HepG2 (cell line): ENCODE measurements around the gene ADSS1. TPM values are rescaled to one million over a fixed set of nuclear protein-coding genes. Genes with fewer than 3 reads are reported as not detected.
A peak's percentile ranks its signal among the peaks of the same experiment; 100 is the strongest.

ENCODE experiments used
- ARNTL ChIP-seq: sonication (generic); formaldehyde crosslinking; IDR thresholded peaks from 2 replicates; pipeline ENCODE4 v1.4.0; 2020; ENCODE audit warnings: mild to moderate bottlenecking, missing genetic modification reagents
- CBX2 ChIP-seq, 2 experiments: fragments of 200-600 bp in 1 of 2; sonication (generic); formaldehyde crosslinking in 1 of 2; IDR thresholded peaks; 2 replicates each; pipeline versions ENCODE4 v1.7.0 to v1.8.1; 2018 to 2022; ENCODE audit warnings: low read depth in 2 of 2, low read length in 1 of 2, mild to moderate bottlenecking in 1 of 2, missing genetic modification reagents in 1 of 2
- DBP ChIP-seq: sonication (generic); formaldehyde crosslinking; IDR thresholded peaks from 2 replicates; pipeline ENCODE4 v1.4.0; 2020; ENCODE audit warnings: missing genetic modification reagents; ENCODE audit errors: not compliant biosample characterization
- GATA4 ChIP-seq: sonication (generic); IDR thresholded peaks from 2 replicates; pipeline ENCODE4 v1.6.1; 2016; ENCODE audit warnings: antibody characterized with exemption, low read depth, borderline replicate concordance
- HDAC6 ChIP-seq: fragments of 200-600 bp; sonication (generic); IDR thresholded peaks from 2 replicates; pipeline ENCODE4 v1.7.0; 2017; ENCODE audit warnings: mild to moderate bottlenecking, antibody characterized with exemption, low read length, low read depth
- KDM2A ChIP-seq: sonication (generic); formaldehyde crosslinking; IDR thresholded peaks from 2 replicates; pipeline ENCODE4 v1.4.0; 2020; ENCODE audit warnings: low read depth, missing genetic modification reagents, borderline replicate concordance
- NCOA2 ChIP-seq: sonication (generic); formaldehyde crosslinking; IDR thresholded peaks from 2 replicates; pipeline ENCODE4 v1.8.0; 2022; ENCODE audit warnings: inconsistent platforms
- PHF20 ChIP-seq: sonication (generic); formaldehyde crosslinking; IDR thresholded peaks from 2 replicates; pipeline ENCODE4 v1.5.0; 2020; ENCODE audit warnings: mild to moderate bottlenecking, missing genetic modification reagents
- POGZ ChIP-seq: sonication (generic); formaldehyde crosslinking; IDR thresholded peaks from 2 replicates; pipeline ENCODE4 v1.4.0; 2020; ENCODE audit warnings: mild to moderate bottlenecking, missing genetic modification reagents
- RXRB ChIP-seq: IDR thresholded peaks from 2 replicates; pipeline ENCODE4 v1.6.1; 2016; ENCODE audit warnings: borderline replicate concordance, missing genetic modification reagents, missing compliant biosample characterization
- SNRNP70 ChIP-seq: fragments of 200-400 bp; formaldehyde crosslinking; IDR thresholded peaks from 2 replicates; pipeline ENCODE4 v1.6.1; 2017; ENCODE audit warnings: mild to moderate bottlenecking, low read depth, low read length, moderate library complexity
- SP140L ChIP-seq: sonication (generic); formaldehyde crosslinking; IDR thresholded peaks from 2 replicates; pipeline ENCODE4 v1.4.0; 2020; ENCODE audit warnings: missing genetic modification reagents, borderline replicate concordance
- TARDBP ChIP-seq: sonication (generic); formaldehyde crosslinking; IDR thresholded peaks from 2 replicates; pipeline ENCODE4 v1.8.0; 2022; ENCODE audit warnings: mild to moderate bottlenecking, missing genetic modification reagents
- ZBTB38 ChIP-seq: sonication (generic); formaldehyde crosslinking; IDR thresholded peaks from 2 replicates; pipeline ENCODE4 v1.5.1; 2020; ENCODE audit warnings: mild to moderate bottlenecking, missing genetic modification reagents
- ZBTB7A ChIP-seq: sonication (generic); formaldehyde crosslinking; IDR thresholded peaks from 2 replicates; pipeline ENCODE4 v1.8.0; 2022; ENCODE audit warnings: mild to moderate bottlenecking, missing genetic modification reagents
- ZNF605 ChIP-seq: sonication (generic); formaldehyde crosslinking; IDR thresholded peaks from 2 replicates; pipeline ENCODE4 v1.8.0; 2022; ENCODE audit warnings: mild to moderate bottlenecking, missing genetic modification reagents
- ZNF678 ChIP-seq: sonication (generic); formaldehyde crosslinking; IDR thresholded peaks from 2 replicates; pipeline ENCODE4 v1.4.0; 2020; ENCODE audit warnings: mild to moderate bottlenecking, missing genetic modification reagents
- ZSCAN12 ChIP-seq: sonication (generic); formaldehyde crosslinking; IDR thresholded peaks from 2 replicates; pipeline ENCODE4 v1.9.0; 2021; ENCODE audit warnings: mild to moderate bottlenecking, missing genetic modification reagents
- ZSCAN9 ChIP-seq: IDR thresholded peaks from 2 replicates; pipeline ENCODE4 v1.6.1; 2016; ENCODE audit warnings: borderline replicate concordance
- polyA plus RNA-seq, 8 experiments: library from polyadenylated mRNA; depleted of rRNA in 3 of 8; stranded (reverse) in 7 of 8; unstranded in 1 of 8; fragments of >200 nt; fragmentation: Illumina TruSeq in 4 of 8; extraction: Trizol in 4 of 8; gene quantifications; 2 replicates each; pipeline versions ENCODE4 v1.2.1 to v1.2.3, GENCODE V29; 2011 to 2016; ENCODE audit warnings: low read depth in 4 of 8, missing spikeins in 1 of 8, mixed read lengths in 1 of 8; ENCODE audit not compliant: insufficient read depth in 1 of 8
- total RNA-seq, 5 experiments: library from RNA; depleted of rRNA; stranded (reverse); fragments of >200 nt; fragmentation: Illumina TruSeq; extraction: Trizol; gene quantifications; 2 replicates each; pipeline ENCODE4 v1.2.3, GENCODE V29; 2016; ENCODE audit warnings: low read depth in 1 of 5
- TF ChIP-seq, protein P1 (sequence below): IDR thresholded peaks from 2 replicates; pipeline ENCODE4 v1.6.1; 2016; ENCODE audit warnings: missing compliant biosample characterization, missing genetic modification reagents, borderline replicate concordance
- TF ChIP-seq, protein P2 (sequence below): sonication (generic); formaldehyde crosslinking; IDR thresholded peaks from 2 replicates; pipeline ENCODE4 v1.4.0; 2020; ENCODE audit warnings: missing genetic modification reagents, borderline replicate concordance
- TF ChIP-seq, protein P3 (sequence below): sonication (generic); formaldehyde crosslinking; IDR thresholded peaks from 2 replicates; pipeline ENCODE4 v1.4.0; 2020; ENCODE audit warnings: missing genetic modification reagents, borderline replicate concordance
- TF ChIP-seq, protein P4 (sequence below): sonication (generic); formaldehyde crosslinking; IDR thresholded peaks from 2 replicates; pipeline ENCODE4 v1.4.0; 2020; ENCODE audit warnings: missing genetic modification reagents

Gene ADSS1
- total and polyA plus RNA-seq, 2 of the 13 experiments (the other 11 are each of a cell fraction or from before 2014, with no cell fraction given), result 1.0 to 36.7 TPM

DNA sequence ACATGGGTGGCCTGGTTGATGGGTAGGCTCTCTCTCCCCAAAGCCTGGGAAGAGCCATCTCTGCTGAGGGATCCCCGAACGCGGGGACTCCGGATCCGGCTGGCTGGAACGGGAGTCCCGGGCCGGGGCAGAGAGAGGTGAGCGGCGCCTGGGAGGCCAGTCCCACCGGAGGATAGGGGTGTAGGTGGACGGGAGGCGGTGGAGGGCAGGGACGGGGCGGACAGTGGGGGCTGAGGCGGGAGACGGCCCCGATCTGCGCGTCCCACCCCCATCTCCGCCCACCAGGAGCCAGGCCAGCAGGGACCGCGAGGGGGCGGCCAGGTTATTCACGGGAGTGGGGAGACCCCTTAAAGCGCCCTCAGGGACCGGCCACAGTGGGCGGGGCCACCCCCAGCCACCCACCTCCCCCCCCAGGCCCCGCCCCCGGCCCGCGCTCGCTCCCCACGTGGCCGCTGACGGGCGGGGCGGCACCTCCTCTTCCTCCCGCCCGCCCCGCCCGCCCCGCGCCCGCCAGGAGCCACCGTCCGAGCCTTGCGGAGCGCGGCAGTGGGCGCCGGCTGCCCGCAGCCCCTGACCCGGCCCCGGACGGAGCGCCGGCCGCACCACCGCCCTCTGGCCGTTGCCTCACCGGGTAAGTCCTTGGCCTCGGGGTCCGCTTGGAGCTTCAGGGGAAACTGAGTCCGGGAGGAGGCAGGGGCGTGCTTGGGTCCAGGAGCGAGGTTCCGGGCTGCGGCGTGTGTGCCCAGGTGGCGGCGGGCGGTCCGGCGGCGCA, 34.7 kb upstream of the ADSS1 start, which contains the start of gene INF2 (continued):
- TF ChIP-seq ZBTB7A (peak; percentile 60), KDM2A (peak; percentile 59; the same call in 1 of the 2 replicates), CBX2 (IDR thresholded peaks at IDR 0.05; ENCODE audit: low read depth, low read length) (no peak), CBX2 (CRISPR knock-in tag; IDR thresholded peaks at IDR 0.05; ENCODE audit: low read depth) (no peak), NCOA2 (no peak), ZNF605 (CRISPR knock-in tag) (peak; percentile 77; the same call in 1 of the 2 replicates), RXRB (CRISPR knock-in tag) (0 out of 2 replicates have a peak, but pooled peaks have one; percentile 11), GATA4 (no peak), PHF20 (CRISPR knock-in tag) (no peak), ZNF678 (CRISPR knock-in tag) (no peak), SNRNP70 (no peak), ZSCAN12 (CRISPR knock-in tag) (no peak), DBP (peak; percentile 41), SP140L (no peak), POGZ (CRISPR knock-in tag) (0 out of 2 replicates have a peak, but pooled peaks have one; percentile 16), ARNTL (CRISPR knock-in tag) (no peak), HDAC6 (no peak), ZBTB38 (0 out of 2 replicates have a peak, but pooled peaks have one; percentile 1), TARDBP (CRISPR knock-in tag) (0 out of 2 replicates have a peak, but pooled peaks have one; percentile 8), ZSCAN9 (CRISPR knock-in tag) (0 out of 2 replicates have a peak, but pooled peaks have one; percentile 19)
- TF ChIP-seq, protein P1, sequence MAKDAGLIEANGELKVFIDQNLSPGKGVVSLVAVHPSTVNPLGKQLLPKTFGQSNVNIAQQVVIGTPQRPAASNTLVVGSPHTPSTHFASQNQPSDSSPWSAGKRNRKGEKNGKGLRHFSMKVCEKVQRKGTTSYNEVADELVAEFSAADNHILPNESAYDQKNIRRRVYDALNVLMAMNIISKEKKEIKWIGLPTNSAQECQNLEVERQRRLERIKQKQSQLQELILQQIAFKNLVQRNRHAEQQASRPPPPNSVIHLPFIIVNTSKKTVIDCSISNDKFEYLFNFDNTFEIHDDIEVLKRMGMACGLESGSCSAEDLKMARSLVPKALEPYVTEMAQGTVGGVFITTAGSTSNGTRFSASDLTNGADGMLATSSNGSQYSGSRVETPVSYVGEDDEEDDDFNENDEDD (CRISPR knock-in tag), result 0 out of 2 replicates have a peak, but pooled peaks have one; percentile 28
- TF ChIP-seq, protein P2, sequence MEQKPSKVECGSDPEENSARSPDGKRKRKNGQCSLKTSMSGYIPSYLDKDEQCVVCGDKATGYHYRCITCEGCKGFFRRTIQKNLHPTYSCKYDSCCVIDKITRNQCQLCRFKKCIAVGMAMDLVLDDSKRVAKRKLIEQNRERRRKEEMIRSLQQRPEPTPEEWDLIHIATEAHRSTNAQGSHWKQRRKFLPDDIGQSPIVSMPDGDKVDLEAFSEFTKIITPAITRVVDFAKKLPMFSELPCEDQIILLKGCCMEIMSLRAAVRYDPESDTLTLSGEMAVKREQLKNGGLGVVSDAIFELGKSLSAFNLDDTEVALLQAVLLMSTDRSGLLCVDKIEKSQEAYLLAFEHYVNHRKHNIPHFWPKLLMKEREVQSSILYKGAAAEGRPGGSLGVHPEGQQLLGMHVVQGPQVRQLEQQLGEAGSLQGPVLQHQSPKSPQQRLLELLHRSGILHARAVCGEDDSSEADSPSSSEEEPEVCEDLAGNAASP, result 0 out of 2 replicates have a peak, but pooled peaks have one; percentile 4
- TF ChIP-seq, protein P3, sequence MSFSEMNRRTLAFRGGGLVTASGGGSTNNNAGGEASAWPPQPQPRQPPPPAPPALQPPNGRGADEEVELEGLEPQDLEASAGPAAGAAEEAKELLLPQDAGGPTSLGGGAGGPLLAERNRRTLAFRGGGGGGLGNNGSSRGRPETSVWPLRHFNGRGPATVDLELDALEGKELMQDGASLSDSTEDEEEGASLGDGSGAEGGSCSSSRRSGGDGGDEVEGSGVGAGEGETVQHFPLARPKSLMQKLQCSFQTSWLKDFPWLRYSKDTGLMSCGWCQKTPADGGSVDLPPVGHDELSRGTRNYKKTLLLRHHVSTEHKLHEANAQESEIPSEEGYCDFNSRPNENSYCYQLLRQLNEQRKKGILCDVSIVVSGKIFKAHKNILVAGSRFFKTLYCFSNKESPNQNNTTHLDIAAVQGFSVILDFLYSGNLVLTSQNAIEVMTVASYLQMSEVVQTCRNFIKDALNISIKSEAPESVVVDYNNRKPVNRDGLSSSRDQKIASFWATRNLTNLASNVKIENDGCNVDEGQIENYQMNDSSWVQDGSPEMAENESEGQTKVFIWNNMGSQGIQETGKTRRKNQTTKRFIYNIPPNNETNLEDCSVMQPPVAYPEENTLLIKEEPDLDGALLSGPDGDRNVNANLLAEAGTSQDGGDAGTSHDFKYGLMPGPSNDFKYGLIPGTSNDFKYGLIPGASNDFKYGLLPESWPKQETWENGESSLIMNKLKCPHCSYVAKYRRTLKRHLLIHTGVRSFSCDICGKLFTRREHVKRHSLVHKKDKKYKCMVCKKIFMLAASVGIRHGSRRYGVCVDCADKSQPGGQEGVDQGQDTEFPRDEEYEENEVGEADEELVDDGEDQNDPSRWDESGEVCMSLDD, result peak; percentile 70; the same call in 1 of the 2 replicates
- TF ChIP-seq, protein P4, sequence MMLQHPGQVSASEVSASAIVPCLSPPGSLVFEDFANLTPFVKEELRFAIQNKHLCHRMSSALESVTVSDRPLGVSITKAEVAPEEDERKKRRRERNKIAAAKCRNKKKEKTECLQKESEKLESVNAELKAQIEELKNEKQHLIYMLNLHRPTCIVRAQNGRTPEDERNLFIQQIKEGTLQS (CRISPR knock-in tag), result no peak
